ENCODE data around the gene EPB41L4B.

EPB41L4B gene

DNA sequence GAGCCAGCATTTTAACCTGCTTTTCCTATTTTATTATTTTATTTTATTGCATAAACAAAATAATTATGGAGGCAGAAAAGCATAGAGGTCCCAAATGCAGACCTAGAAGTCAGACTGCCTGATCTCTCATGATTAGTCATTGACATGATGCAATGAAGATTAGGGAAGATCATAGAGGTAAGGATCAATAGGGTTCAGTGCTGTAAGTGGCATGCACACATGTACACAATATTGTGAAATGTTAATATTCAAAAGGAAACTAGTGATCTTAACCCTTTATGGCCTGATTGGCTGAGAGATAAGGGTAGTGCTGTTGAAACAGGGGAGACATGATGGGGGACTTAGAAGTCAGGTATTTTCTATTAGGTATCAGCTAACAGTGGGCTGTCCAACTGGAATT lies 152.7 kb downstream of the EPB41L4B start:
- no peak overlapping the region for H3K4me3 ChIP-seq (replicated peaks; ENCODE audit: low read depth, low read length)
- TF ChIP-seq, protein P1, sequence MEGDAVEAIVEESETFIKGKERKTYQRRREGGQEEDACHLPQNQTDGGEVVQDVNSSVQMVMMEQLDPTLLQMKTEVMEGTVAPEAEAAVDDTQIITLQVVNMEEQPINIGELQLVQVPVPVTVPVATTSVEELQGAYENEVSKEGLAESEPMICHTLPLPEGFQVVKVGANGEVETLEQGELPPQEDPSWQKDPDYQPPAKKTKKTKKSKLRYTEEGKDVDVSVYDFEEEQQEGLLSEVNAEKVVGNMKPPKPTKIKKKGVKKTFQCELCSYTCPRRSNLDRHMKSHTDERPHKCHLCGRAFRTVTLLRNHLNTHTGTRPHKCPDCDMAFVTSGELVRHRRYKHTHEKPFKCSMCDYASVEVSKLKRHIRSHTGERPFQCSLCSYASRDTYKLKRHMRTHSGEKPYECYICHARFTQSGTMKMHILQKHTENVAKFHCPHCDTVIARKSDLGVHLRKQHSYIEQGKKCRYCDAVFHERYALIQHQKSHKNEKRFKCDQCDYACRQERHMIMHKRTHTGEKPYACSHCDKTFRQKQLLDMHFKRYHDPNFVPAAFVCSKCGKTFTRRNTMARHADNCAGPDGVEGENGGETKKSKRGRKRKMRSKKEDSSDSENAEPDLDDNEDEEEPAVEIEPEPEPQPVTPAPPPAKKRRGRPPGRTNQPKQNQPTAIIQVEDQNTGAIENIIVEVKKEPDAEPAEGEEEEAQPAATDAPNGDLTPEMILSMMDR (IDR thresholded peaks at IDR 0.05; ENCODE audit: insufficient read depth, low read length, poor library complexity, severe bottlenecking) = no peak
- H3K27me3 ChIP-seq (replicated peaks; ENCODE audit: control insufficient read depth, insufficient read depth, low read length) = no peaks in the 10 kb centered on the region; the same call in 1 of the 2 replicates
- no peak for DNase-seq (ENCODE audit: extremely low read depth, insufficient read length)
- H3K36me3 ChIP-seq (ENCODE audit: control insufficient read depth, insufficient read depth, low read length) = no peaks in the 10 kb centered on the region

DNA sequence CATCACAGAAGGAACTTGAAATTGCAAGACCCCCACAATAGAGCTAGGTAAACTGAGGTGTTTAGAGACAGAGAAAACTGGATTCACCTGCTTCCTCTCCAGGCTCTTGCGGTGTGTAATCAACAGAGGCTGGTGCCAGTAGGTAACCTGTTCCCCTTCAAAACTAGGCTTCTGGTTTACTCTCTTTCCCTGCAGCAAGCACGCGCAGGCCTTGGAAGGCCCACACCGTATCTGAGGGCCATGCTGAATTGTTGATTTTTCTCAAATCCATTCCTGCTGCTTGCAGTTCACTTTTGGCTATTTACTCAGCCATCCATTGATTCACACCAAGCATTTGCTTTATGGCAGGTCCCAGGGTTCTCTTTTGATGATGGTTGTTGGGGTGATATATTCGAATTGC lies 153.1 kb downstream of the EPB41L4B start:
- Histone ChIP-seq H3K27me3 (replicated peaks; ENCODE audit: control insufficient read depth, insufficient read depth, low read length) (no peaks in the 10 kb centered on the region; the same call in 1 of the 2 replicates), H3K36me3 (ENCODE audit: control insufficient read depth, insufficient read depth, low read length) (no peaks in the 10 kb centered on the region), H3K4me3 (replicated peaks; ENCODE audit: low read depth, low read length) (no peak overlapping the region)
- TF ChIP-seq, protein P1 (IDR thresholded peaks at IDR 0.05; ENCODE audit: insufficient read depth, low read length, poor library complexity, severe bottlenecking) = no peak
- no peak for DNase-seq (ENCODE audit: extremely low read depth, insufficient read length)

DNA sequence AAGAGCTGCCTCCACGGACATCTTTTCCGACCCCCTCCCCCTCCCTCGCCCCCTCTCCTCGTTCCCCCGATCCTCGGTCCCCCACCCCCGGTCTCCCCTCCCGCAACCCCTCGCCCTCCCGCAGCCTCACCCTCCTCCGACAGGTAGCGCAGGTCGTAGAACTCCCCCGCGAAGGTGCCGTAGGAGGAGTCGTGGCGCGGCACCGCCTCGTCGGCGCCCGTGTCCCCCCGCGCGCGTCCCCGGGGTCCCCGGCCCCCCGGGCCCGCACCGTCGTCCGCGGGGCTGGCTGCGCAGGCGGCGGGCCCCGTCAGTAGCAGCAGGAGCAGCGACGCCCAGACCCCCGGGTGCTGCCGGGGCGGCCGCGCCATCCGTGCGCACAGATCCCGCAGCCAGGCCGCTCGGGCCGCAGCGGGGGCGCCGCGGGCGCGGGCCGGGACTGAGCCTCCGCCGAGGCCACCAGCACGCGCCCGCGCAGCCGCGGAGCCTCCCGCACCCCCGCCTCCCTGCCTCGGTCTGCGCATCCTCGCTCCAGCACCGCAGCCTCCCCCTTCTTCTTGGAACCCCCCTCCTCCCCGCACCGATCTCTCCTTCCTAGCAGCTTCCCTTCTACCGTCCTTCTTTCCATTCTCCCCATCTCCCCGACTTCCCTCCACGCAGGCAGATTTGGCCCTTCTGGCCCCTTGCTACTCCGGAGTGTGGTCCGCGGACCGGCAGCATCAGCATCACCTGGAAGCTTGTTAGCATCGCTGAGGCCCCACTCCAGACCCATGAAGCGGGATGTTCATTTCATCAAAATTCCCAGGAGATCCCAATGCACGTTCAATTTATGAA lies 153.9 kb downstream of the EPB41L4B start, which contains the start of gene FRRS1L:
FRRS1L (minus strand) TSS at position 479 of the 831 bp plus-strand sequence; CDS start at position 368, 111 bp downstream.
- no peak for DNase-seq (ENCODE audit: extremely low read depth, insufficient read length)
- Histone ChIP-seq H3K36me3 (ENCODE audit: control insufficient read depth, insufficient read depth, low read length) (no peaks in the 10 kb centered on the region), H3K27me3 (replicated peaks; ENCODE audit: control insufficient read depth, insufficient read depth, low read length) (no peaks in the 10 kb centered on the region; the same call in 1 of the 2 replicates), H3K4me3 (replicated peaks; ENCODE audit: low read depth, low read length) (no peak within 1 kb of the TSS)
- TF ChIP-seq, protein P1 (IDR thresholded peaks at IDR 0.05; ENCODE audit: insufficient read depth, low read length, poor library complexity, severe bottlenecking) = no peak

DNA sequence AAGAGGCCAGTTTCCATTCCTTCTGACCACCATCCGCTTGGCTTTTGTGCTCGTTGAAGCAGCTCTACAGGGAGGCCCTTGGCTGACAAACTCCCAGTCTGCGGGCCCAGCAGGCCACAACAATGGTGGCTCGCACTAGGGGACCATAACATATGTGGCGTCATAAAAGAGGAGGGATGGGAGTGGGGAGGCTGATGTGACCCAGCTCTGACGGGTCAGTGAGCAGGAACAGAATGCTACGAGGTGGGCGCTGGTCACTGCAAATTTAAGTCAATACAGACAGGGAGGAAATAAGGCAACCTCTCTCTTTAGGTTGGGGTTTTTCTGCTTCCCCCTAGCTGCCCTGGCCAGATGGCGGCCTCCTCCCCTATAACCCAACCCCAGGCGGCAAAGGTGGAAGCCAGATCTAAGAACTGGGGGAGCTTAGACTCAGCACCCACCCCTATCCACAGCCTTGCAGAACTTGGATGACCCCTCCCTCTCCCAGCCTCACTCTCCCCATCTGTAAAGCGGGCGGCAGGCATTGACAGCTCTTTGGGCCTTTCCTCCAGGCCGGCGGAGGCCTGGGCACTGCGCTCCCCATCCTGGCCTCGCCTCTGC lies 154.6 kb downstream of the EPB41L4B start:
- DNase-seq (ENCODE audit: extremely low read depth, insufficient read length) = no peak
- no peak overlapping the region for H3K4me3 ChIP-seq (replicated peaks; ENCODE audit: low read depth, low read length)
- no peaks in the 10 kb centered on the region; the same call in 1 of the 2 replicates for H3K27me3 ChIP-seq (replicated peaks; ENCODE audit: control insufficient read depth, insufficient read depth, low read length)
- TF ChIP-seq, protein P1 (IDR thresholded peaks at IDR 0.05; ENCODE audit: insufficient read depth, low read length, poor library complexity, severe bottlenecking) = no peak
- H3K36me3 ChIP-seq (ENCODE audit: control insufficient read depth, insufficient read depth, low read length) = no peaks in the 10 kb centered on the region

DNA sequence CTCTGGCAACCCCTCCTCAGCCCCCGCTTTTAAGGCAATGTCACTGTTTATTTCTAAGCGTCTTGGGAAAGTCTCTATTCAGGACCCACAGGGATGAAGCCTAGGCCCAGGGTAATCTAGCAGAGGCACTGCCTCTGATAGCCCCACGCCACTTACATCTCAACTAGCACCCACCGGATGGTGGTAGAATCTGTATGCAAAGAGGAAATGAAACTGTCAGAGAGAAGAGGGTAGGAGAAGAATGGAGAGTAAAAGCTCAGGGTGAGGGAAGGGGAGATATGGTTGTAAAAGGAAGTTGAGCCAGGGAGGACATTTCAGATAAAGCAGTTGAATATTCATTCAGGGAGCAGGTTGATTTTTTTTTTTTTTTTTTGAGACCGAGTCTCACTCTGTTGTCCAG lies 156.8 kb downstream of the EPB41L4B start:
- no peak for DNase-seq (ENCODE audit: extremely low read depth, insufficient read length)
- H3K27me3 ChIP-seq (replicated peaks; ENCODE audit: control insufficient read depth, insufficient read depth, low read length) = no peaks in the 10 kb centered on the region; the same call in 1 of the 2 replicates
- H3K4me3 ChIP-seq (replicated peaks; ENCODE audit: low read depth, low read length) = no peak overlapping the region
- TF ChIP-seq, protein P1 (IDR thresholded peaks at IDR 0.05; ENCODE audit: insufficient read depth, low read length, poor library complexity, severe bottlenecking) = no peak
- no peaks in the 10 kb centered on the region for H3K36me3 ChIP-seq (ENCODE audit: control insufficient read depth, insufficient read depth, low read length)
